Activated T-helper 9 cell treated with anti-CD3 and anti-CD28 coated beads, Interleukin-2, amount 50 U/mL, for 16 hours (primary cell): ENCODE results near the gene PIH1D1.
"Not testable (repeated sequence)": the region's sequence is repeated elsewhere in the genome, so short reads cannot be mapped to it uniquely, and the experiment has no call there.

ENCODE experiments used
- DNase-seq: peaks from one replicate; pipeline ENCODE4 v3.0.0-alpha.2; 2020; ENCODE audit warnings: low read depth

The PIH1D1 gene

DNA sequence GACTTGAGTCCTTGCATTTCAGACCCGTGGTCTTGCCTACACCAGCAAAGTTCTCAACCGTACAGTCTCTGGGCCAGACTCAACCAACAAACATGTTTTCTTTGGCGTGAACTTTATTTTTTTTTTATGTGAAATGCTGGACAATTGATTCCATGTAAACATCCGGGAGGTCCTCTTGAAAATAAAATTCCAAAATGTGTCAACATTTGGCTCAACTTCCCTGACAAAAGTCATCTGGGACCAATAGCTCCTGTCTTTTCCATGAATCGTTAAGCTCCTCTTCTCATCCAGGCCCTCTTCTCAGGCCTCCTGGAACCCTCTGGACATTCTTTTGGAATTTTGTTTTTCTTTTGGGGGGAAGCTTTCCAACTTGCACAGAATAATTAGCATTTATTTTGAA is 4.2 kb upstream of the PIH1D1 start:
- no peak for DNase-seq

GRCh38 chr19:49453757-49454240 is 2.2 kb upstream of the PIH1D1 start:
- no peak for DNase-seq

DNA sequence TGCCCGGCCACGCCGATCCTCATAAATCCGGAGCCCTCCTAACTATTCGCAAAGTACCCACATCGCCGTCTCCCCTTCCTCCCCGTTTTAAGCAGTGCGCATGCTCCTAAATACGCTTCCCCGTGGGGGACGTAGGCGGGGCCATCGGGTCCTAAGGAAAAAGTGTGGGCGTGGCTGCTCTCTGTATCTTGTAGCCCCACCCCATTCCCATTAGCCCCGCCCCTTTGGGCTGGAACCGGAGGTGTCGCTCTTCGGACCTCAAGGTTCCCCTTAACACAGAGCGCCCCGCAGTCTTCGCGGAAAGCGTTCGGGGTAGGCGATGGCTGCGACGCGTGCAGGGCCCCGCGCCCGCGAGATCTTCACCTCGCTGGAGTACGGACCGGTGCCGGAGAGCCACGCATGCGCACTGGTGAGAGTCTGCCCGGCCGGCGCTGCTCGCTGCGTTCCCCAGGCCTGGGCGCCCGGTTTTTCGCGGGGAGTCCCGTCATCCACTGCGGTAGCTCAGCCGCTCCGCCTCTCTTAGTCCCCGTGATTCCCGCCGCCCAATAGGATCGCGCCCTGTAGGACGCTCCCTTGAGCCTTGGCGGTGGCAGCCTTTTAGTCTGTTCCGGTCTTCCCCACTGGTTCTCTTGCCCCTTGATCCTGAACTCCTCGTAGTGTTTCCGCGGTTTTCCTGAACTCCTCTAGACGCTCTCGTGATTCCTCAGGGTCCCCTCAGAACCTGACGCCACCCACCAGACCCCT is 1.6 kb upstream of the PIH1D1 start, which contains the start of gene ALDH16A1:
Gene ALDH16A1, plus strand, starts transcription at position 213 of the 744 bp plus-strand sequence. Its CDS starts 107 bp downstream, at position 320.
- peak; percentile 97 for DNase-seq

GRCh38 chr19:49450405-49450804 is 1.2 kb downstream of the PIH1D1 start:
- DNase-seq = no peak

- no peak for DNase-seq
These were observed 3.2 kb downstream of the PIH1D1 start for GRCh38 chr19:49448432-49448786.

DNA sequence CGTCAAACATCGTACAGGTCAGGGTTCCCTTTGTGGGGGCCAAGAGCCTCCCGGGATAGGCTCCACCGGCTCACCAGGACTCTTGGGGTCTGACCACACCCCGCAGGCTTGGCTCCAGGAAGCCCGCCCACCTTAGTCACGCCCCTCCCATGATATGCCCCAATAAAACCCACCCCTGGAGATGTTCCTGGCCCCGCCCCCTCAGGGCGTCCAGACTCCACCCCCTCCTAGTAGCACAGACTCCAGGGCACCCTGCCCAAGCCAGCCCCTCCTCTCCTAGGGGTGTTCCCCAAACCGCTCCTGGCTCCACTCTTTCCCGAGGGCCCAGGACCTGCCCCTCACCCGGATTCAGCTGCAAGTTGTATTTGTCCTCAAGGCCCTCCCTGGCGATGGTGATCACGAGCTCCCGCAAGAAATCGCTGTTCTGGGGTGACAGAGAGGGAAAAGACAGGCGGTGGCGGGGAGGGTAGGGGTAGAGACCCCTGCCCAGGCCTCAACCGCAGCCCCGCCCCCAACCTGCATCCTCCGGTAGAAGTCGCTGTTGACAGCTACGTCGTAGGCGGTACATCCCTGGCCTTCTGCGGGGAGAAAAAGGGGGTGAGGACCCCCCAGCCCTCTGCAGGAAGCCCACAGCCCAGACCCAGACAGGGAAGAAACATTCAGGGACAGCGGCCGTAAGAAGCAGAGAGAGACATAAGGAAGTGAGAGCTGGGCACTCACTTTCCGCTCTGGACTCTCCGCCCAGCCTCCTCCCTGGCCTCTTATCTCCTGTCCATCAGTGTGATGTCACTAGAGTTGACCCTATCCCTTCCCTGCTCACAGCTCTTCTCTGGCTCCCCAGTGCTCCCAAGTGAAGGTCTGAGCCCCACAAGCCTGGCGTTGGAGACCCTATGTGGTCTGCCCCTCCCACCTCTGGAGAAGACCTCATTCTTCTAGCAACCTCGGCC is 3.9 kb downstream of the PIH1D1 start:
- no peak for DNase-seq

DNA sequence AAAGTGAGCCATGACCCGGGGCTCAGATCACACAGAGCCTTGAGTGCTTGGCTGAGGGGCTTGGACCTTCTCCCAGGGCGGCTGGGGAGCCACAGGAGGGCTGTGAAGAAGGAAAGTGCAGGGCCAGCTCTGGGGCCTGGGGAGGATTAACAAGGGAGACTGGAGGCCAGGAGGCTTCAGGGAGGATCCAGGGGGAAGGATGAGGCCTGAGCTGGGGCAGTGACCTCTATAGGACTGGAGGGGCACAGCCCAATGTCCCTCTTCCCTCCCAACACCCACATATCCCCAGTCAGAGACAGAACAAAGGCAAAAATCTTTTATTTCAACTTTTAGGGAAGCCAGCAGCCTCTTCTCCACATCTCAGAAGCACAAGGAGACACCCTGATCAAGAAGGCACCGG is 5.6 kb downstream of the PIH1D1 start:
- DNase-seq = no peak

DNA sequence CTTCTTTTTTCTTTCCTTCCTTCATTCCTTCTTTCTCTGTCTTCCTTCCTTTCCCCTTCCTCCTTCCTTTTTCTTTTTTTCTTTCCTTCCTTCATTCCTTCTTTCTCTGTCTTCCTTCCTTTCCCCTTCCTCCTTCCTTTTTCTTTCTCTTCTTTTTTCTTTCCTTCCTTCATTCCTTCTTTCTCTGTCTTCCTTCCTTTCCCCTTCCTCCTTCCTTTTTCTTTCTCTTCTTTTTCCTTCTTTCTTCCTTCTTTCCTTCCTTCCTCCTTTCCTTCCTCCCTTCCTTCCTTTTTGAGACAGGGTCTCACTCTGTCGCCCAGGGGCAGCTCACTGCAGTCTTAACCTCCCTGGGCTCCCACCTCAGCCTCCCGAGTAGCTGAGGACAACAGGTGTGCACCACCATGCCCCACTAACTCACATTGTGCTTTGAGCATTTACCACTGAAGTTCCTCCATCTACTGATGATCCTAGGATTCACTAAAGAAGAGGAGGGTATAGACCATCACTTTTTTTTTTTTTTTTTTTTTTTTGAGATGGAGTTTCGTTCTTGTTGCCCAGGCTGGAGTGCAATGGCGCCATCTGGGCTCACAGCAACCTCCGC is 7.4 kb downstream of the PIH1D1 start:
- DNase-seq = not testable (repeated sequence)

DNA sequence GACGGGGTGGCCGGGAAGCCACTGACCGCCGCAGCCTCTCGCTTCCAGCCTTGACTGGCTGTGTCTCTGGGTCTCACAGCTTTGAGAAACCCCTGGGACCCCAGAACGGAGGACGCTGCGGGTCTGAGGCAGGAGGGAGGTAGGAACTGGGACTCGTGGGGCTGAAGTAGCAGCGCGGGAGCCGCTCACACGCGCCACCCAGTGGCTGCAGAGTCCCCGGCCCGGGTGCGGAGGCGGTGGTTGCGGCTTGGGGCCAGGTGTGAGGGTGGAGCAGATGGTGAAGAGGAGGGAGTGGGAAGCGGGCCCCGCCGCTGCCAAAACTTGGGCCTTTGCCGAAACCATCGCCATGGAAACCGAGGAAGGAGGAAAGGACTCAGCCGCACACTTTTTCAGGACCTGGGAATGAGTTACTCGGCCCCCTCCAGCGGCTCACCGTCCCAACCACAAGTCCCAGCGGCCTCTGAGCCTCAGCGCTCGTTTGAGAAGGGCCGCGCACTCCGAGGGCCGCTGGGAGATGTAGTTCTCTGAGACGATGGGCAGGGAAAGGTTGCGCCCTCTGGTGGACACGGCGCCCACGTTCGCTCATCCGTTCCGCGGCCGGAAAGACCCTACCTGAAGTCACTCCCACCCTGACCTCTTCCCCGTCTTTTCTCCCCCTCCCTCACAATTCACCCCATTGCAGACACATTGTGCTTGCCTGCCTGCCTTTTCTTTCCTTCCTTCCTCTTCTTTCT is 8.1 kb downstream of the PIH1D1 start:
- DNase-seq = peak; percentile 89

DNA sequence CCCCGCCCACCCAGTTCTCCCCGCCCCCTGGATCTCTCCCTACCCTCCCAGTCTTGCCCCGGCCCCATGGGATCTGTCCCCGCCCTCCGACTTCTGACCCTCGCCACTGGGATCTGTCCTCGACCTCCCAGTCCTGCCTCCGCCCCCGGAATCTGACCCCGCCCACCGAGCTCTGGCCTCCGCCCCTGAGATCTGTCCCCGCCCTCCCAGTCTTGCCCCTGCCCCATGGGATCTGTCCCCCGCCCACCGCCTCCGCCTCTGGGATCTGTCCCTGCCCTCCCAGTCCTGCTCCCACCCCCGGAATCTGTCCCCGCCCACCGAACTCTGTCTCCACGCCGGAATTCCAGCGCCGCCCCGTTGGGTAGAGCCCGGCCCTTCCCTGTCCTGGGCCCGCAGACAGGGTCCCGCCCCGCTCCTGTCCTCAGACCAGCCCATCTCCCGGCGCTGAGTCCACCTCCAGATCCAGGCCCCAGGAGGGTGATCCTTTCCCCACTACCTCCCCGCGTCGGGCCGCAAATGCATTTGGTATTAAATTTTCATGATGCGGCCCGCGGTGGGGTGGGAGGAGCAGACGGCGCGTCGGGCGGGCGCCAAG is 8.7 kb downstream of the PIH1D1 start:
- peak; percentile 41 for DNase-seq

- no peak for DNase-seq
These were observed 9.3 kb downstream of the PIH1D1 start for GRCh38 chr19:49442354-49442753.

GRCh38 chr19:49441960-49442350 is 9.7 kb downstream of the PIH1D1 start:
- no peak for DNase-seq

GRCh38 chr19:49441210-49441959 is 10.2 kb downstream of the PIH1D1 start, which contains the start of gene SLC17A7:
Gene SLC17A7, minus strand, starts transcription at chr19:49441527. Its CDS starts 148 bp downstream, at chr19:49441379.
- no peak for DNase-seq

GRCh38 chr19:49440439-49441209 is 11.0 kb downstream of the PIH1D1 start:
- no peak for DNase-seq

DNA sequence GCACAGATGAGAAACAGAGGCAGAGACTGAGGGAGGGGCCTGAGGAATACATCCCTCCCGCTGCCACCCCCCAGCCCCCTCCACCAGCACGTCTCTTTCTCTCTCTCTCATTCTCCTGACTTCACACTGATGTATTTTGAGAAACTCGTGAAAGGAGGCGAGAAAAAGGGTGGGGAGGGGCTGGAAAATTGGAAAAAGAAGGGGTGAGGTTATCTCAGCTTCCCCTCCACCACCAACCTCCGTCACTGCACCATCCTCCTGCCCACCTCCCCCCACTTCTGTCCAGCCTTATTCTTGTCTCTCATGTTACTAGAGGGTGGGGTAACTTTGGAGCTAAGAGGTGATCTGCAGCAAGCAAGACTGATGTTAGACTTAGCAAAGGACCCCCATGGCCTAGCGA is 11.8 kb downstream of the PIH1D1 start:
- DNase-seq = no peak

- no peak for DNase-seq
These were observed 13.4 kb downstream of the PIH1D1 start for GRCh38 chr19:49438261-49438660.

- no peak for DNase-seq
These were observed 14.4 kb downstream of the PIH1D1 start for GRCh38 chr19:49437231-49437630.

GRCh38 chr19:49436381-49437017 is 15.1 kb downstream of the PIH1D1 start:
- peak; percentile 37 for DNase-seq

GRCh38 chr19:49435670-49436069 is 15.9 kb downstream of the PIH1D1 start:
- DNase-seq = no peak
